Measurements from ENCODE around the gene CMTM4. TPM values are rescaled to one million over a fixed set of nuclear protein-coding genes. Genes with fewer than 3 reads are reported as not detected.
"Not testable (repeated sequence)": the region's sequence is repeated elsewhere in the genome, so short reads cannot be mapped to it uniquely, and the experiment has no call there.

CMTM4 gene
- total and polyA plus RNA-seq, 2 of the 8 experiments (the other 6 are each of a cell fraction or from before 2014, with no cell fraction given) = 35.3 to 51.7 TPM

DNA sequence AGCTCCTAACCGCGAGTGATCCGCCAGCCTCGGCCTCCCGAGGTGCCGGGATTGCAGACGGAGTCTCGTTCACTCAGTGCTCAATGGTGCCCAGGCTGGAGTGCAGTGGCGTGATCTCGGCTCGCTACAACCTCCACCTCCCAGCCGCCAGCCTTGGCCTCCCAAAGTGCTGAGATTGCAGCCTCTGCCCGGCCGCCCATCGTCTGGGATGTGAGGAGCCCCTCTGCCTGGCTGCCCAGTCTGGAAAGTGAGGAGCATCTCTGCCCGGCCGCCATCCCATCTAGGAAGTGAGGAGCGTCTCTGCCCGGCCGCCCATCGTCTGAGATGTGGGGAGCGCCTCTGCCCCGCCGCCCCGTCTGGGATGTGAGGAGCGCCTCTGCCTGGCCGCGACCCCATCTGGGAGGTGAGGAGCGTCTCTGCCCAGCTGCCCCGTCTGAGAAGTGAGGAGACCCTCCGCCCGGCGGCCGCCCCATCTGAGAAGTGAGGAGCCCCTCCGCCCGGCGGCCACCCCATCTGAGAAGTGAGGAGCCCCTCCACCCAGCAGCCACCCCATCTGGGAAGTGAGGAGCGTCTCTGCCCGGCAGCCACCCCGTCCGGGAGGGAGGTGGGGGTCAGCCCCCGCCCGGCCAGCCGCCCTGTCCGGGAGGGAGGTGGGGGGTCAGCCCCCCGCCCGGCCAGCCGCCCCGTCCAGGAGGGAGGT lies 65.8 kb downstream of the CMTM4 start:
- H3K56ac ChIP-seq (replicated peaks; ENCODE audit: insufficient read length, low read depth, low read length); H4K91ac ChIP-seq (replicated peaks; ENCODE audit: insufficient read length, low read length); H3K9ac ChIP-seq (replicated peaks in 1 of 4; ENCODE audit: extremely low read depth in 1 of 4, low read depth in 3 of 4, low read length in 3 of 4); H3K27me3 ChIP-seq (replicated peaks in 1 of 4; ENCODE audit: control insufficient read depth in 3 of 4, extremely low read depth in 1 of 4, insufficient read depth in 3 of 4, low read length in 3 of 4); H3K4me1 ChIP-seq (replicated peaks in 1 of 4; ENCODE audit: control insufficient read depth in 3 of 4, insufficient read depth in 4 of 4, low read length in 3 of 4); H3K18ac ChIP-seq (ENCODE audit: extremely low read depth, low read length); H2BK20ac ChIP-seq (ENCODE audit: low read length); H3K79me2 ChIP-seq (ENCODE audit: control insufficient read depth in 1 of 2, insufficient read depth in 2 of 2, low read length in 2 of 2); CTCF ChIA-PET (ENCODE audit: partially characterized antibody); H3K4me3 ChIP-seq (ENCODE audit: extremely low read depth in 1 of 4, insufficient read depth in 2 of 4, low read depth in 3 of 4, low read length in 4 of 4); H2AFZ ChIP-seq (ENCODE audit: low read length); H3K9me3 ChIP-seq (ENCODE audit: insufficient read depth in 2 of 2, low read depth in 1 of 2, low read length in 1 of 2); H3K36me3 ChIP-seq (ENCODE audit: control insufficient read depth in 2 of 4, insufficient read depth in 4 of 4, low read length in 3 of 4); H2BK15ac ChIP-seq (ENCODE audit: low read length); H3K23me2 ChIP-seq (ENCODE audit: low read depth, low read length); H3K27ac ChIP-seq (ENCODE audit: low read depth, low read length); H3K14ac ChIP-seq (ENCODE audit: insufficient read length); H4K20me1 ChIP-seq (replicated peaks in 1 of 2; ENCODE audit: control insufficient read depth in 1 of 2, insufficient read depth in 2 of 2, low read length in 2 of 2); H3K79me1 ChIP-seq (ENCODE audit: low read depth, low read length); H3K4me2 ChIP-seq (ENCODE audit: insufficient read depth in 1 of 2, low read depth in 2 of 2, low read length in 2 of 2); FAIRE-seq; H4K8ac ChIP-seq (ENCODE audit: extremely low read depth, insufficient read depth, low read length); H2BK120ac ChIP-seq (replicated peaks; ENCODE audit: low read depth, low read length); DNase-seq (ENCODE audit: low read depth in 1 of 2, low spot score in 2 of 2); H3K4ac ChIP-seq (replicated peaks; ENCODE audit: insufficient read length, low read depth, low read length); H3K23ac ChIP-seq (ENCODE audit: insufficient read length); H2AK5ac ChIP-seq (ENCODE audit: low read depth, low read length); H4K5ac ChIP-seq (ENCODE audit: insufficient read length, low read depth, low read length); H2BK12ac ChIP-seq (ENCODE audit: low read depth, low read length); H2BK5ac ChIP-seq (ENCODE audit: low read depth, low read length): not testable (repeated sequence)
- POLR2A ChIA-PET (ENCODE audit: partially characterized antibody) = interaction anchor here (1.1 kb wide), 1 partner anchor 27 kb away, joined by 3 read pairs; no protein-coding TSS in a partner anchor
- 95% methylated on average over 3 of the region's 49 CpGs; no CpG with 5 or more reads in 1 of the 2 experiments for WGBS, 2 experiments (ENCODE audit: extremely low coverage in 1 of 2, insufficient coverage in 1 of 2, insufficient read length in 1 of 2, insufficient replicate concordance in 2 of 2, low coverage in 1 of 2, low lambda C conversion rate in 2 of 2, missing lambda C conversion rate in 1 of 2)

Measured in H1 (cell line).